Smooth muscle cell (in vitro differentiated cells): ENCODE data around the gene MFF. TPM values are rescaled to one million over a fixed set of nuclear protein-coding genes. Genes with fewer than 3 reads are reported as not detected.

ENCODE experiments used
- DNase-seq: peaks from one replicate; lab custom pipeline; 2025; ENCODE audit not compliant: unreplicated experiment; lab: John Stamatoyannopoulos, UW
- H2AFZ ChIP-seq: fragments of 200-600 bp; sonication (generic); 2 replicates; pipeline ENCODE4 v1.6.0; 2016; ENCODE audit warnings: antibody characterized with exemption, low read depth, mild to moderate bottlenecking
- H3F3A ChIP-seq: fragments of 200-600 bp; sonication (generic); 2 replicates; pipeline ENCODE4 v1.6.0; 2017; ENCODE audit warnings: antibody characterized with exemption, low read depth
- H3K27ac ChIP-seq: fragments of 200-600 bp; sonication (generic); 2 replicates; pipeline ENCODE4 v1.5.1; 2016; ENCODE audit warnings: low read depth, mild to moderate bottlenecking
- H3K27me3 ChIP-seq: fragments of 200-600 bp; sonication (generic); 2 replicates; pipeline ENCODE4 v1.6.1; 2016; ENCODE audit warnings: low read depth, mild to moderate bottlenecking
- H3K36me3 ChIP-seq: fragments of 200-600 bp; sonication (generic); 2 replicates; pipeline ENCODE4 v1.5.1; 2016; ENCODE audit warnings: low read depth
- H3K4me1 ChIP-seq: fragments of 200-600 bp; sonication (generic); 2 replicates; pipeline ENCODE4 v1.5.1; 2016; ENCODE audit warnings: low read depth
- H3K4me2 ChIP-seq: fragments of 200-600 bp; sonication (generic); 2 replicates; pipeline ENCODE4 v1.6.0; 2016; ENCODE audit warnings: mild to moderate bottlenecking
- H3K4me3 ChIP-seq: fragments of 200-600 bp; sonication (generic); 2 replicates; pipeline ENCODE4 v1.5.1; 2016; ENCODE audit warnings: mild to moderate bottlenecking
- H3K79me2 ChIP-seq: fragments of 200-600 bp; sonication (generic); 2 replicates; pipeline ENCODE4 v1.6.0; 2016; ENCODE audit warnings: low read depth, mild to moderate bottlenecking
- H3K9ac ChIP-seq: fragments of 200-600 bp; sonication (generic); 2 replicates; pipeline ENCODE4 v1.6.0; 2016; ENCODE audit warnings: low read depth
- H3K9me3 ChIP-seq: fragments of 200-600 bp; sonication (generic); replicated peaks from 2 replicates; pipeline ENCODE4 v1.5.1; 2016; ENCODE audit warnings: low read depth
- H4K20me1 ChIP-seq: fragments of 200-600 bp; sonication (generic); 2 replicates; pipeline ENCODE4 v1.6.0; 2016; ENCODE audit warnings: low read depth
- WGBS: methylation state at CpG from one replicate; pipeline ENCODE4 v1.1.7; 2016; ENCODE audit warnings: low lambda C conversion rate; 5-methylcytosine and 5-hydroxymethylcytosine counted together
- polyA plus RNA-seq: library from polyadenylated mRNA; unstranded; fragments of >200 nt; fragmentation: Nextera tagmentation; extraction: Ambion mirVana; gene quantifications from 2 replicates; pipeline ENCODE4 v1.2.1, GENCODE V29; 2016
- total RNA-seq: library from RNA; depleted of rRNA; stranded (reverse); fragments of >200 nt; gene quantifications from 2 replicates; pipeline ENCODE4 v1.2.3, GENCODE V29; 2014
- TF ChIP-seq, protein P1 (sequence below): fragments of 200-600 bp; sonication (generic); IDR thresholded peaks from 2 replicates; pipeline ENCODE4 v1.5.1; 2017; ENCODE audit warnings: borderline replicate concordance, mild to moderate bottlenecking, antibody characterized with exemption; ENCODE audit not compliant: insufficient read depth, poor library complexity, severe bottlenecking

MFF gene
- total and polyA plus RNA-seq, 2 experiments from 2014 or later = 106 to 121 TPM

DNA sequence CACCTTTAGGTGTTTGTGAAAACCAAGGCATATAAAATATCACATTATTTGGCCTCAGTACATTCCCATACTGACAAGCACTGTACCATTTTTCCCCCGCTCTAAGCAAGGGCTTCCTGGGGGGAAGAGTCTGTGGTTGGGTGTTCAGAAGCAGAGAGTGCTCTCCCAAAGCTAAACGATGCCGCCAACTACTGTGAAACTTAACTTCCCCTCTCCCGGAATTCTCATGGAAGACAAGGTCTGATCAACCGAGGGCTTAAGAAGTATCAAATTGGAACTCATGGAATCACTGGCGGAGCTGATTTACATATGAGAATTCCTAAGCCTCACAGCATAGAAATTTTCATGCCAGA is 433 bp upstream of the MFF start:
- Histone ChIP-seq H3K36me3 (no peaks in the 10 kb centered on the region), H3K79me2 (peaks cover 33% of the 10 kb centered on the region), H3K4me1 (peaks cover 7% of the 10 kb centered on the region), H3K4me2 (peak overlapping the region; percentile 82), H4K20me1 (peaks cover 12% of the 10 kb centered on the region), H2AFZ (peak overlapping the region; percentile 96), H3K9ac (peak overlapping the region; percentile 85), H3F3A (no peaks in the 10 kb centered on the region), H3K9me3 (no peaks in the 10 kb centered on the region), H3K4me3 (peak overlapping the region; percentile 72), H3K27ac (peak overlapping the region; percentile 39), H3K27me3 (no peaks in the 10 kb centered on the region)
- TF ChIP-seq, protein P1, sequence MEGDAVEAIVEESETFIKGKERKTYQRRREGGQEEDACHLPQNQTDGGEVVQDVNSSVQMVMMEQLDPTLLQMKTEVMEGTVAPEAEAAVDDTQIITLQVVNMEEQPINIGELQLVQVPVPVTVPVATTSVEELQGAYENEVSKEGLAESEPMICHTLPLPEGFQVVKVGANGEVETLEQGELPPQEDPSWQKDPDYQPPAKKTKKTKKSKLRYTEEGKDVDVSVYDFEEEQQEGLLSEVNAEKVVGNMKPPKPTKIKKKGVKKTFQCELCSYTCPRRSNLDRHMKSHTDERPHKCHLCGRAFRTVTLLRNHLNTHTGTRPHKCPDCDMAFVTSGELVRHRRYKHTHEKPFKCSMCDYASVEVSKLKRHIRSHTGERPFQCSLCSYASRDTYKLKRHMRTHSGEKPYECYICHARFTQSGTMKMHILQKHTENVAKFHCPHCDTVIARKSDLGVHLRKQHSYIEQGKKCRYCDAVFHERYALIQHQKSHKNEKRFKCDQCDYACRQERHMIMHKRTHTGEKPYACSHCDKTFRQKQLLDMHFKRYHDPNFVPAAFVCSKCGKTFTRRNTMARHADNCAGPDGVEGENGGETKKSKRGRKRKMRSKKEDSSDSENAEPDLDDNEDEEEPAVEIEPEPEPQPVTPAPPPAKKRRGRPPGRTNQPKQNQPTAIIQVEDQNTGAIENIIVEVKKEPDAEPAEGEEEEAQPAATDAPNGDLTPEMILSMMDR = no peak
- no peak for DNase-seq
- 25% methylated on average over 6 of the region's 6 CpGs for WGBS

DNA sequence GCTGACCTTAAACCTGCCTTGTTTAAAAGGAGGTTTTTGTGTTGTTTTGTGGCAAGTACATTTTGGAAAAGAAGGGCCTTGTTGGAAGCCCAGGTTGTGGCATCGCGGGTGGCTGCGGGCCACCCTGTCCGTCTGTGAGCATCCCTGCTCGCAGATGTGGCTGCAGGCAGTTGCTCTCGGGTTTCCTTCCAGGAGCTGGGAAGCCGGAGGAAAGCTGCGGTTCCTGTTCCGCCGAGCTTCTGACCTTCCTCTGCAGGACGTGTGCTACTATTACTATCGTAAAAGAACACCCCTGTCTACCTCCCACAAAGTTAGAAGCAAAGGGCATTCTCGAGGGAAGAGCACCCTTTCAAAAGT is 766 bp downstream of the MFF start:
- peaks cover 12% of the 10 kb centered on the region for H4K20me1 ChIP-seq
- peak; percentile 26 for DNase-seq
- no peaks in the 10 kb centered on the region for H3K27me3 ChIP-seq
- TF ChIP-seq, protein P1 = no peak
- under 1% methylated on average over 13 of the region's 13 CpGs for WGBS
- no peaks in the 10 kb centered on the region for H3F3A ChIP-seq
- H2AFZ ChIP-seq = peak overlapping the region; percentile 96
- H3K4me3 ChIP-seq = peak overlapping the region; percentile 72
- H3K9me3 ChIP-seq = no peaks in the 10 kb centered on the region
- peak overlapping the region; percentile 82 for H3K4me2 ChIP-seq
- H3K4me1 ChIP-seq = peaks cover 7% of the 10 kb centered on the region
- H3K27ac ChIP-seq = peak overlapping the region; percentile 69
- peaks cover 9% of the 10 kb centered on the region for H3K36me3 ChIP-seq
- H3K9ac ChIP-seq = peak overlapping the region; percentile 85
- H3K79me2 ChIP-seq = peaks cover 45% of the 10 kb centered on the region

DNA sequence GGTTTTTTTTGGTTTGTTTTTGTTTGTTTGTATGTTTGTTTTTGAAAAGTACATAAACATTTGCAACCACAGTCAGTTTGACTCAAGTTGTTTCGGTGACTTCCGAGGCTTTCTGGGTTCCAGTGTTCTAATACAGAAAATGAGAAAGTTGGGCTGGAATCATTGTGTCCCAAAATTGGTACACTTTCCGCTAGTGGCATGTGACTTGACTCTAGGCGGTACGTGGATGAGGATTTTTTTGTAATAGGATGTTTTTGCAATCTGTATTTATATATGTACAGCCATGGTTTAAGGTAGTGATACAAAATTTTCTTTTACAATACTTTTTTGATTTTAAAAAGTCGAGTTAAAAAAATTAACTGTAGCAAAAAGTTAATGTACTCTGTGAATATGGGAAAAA is 1.7 kb downstream of the MFF start:
- Histone ChIP-seq H4K20me1 (peaks cover 12% of the 10 kb centered on the region), H3K36me3 (peaks cover 15% of the 10 kb centered on the region), H2AFZ (no peak overlapping the region), H3K27ac (no peak overlapping the region), H3K9me3 (no peaks in the 10 kb centered on the region), H3K4me2 (peak overlapping the region; percentile 82), H3K27me3 (no peaks in the 10 kb centered on the region), H3K9ac (no peak overlapping the region), H3K4me3 (peak overlapping the region; percentile 72), H3K79me2 (peaks cover 52% of the 10 kb centered on the region), H3F3A (no peaks in the 10 kb centered on the region), H3K4me1 (peaks cover 7% of the 10 kb centered on the region)
- WGBS = 91% methylated on average over 6 of the region's 6 CpGs
- TF ChIP-seq, protein P1 = no peak
- DNase-seq = no peak

DNA sequence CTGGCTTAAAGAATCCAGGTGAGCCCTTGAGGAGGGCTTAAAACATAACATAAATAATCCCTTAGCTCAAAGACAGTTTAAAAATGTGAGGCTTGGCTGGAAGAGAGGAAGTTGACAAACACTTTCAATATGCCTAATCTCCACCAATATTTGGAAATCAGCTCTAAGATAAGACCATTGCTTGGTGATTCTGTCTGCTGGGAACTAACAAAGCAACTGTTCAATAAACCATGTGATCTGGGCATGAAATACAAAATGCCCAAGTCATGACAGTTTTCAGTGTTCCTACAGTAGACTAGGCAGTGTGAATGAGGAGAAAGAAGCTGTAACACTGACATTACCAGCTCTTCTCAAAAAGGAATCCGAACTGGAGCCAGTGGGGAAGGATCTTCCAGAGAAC is 10.7 kb downstream of the MFF start:
- Histone ChIP-seq H2AFZ (no peak overlapping the region), H3K36me3 (peaks cover 25% of the 10 kb centered on the region), H3K4me2 (no peak overlapping the region), H3K9me3 (no peaks in the 10 kb centered on the region), H3K9ac (no peak overlapping the region), H3K4me3 (no peak overlapping the region), H3K27ac (no peak overlapping the region), H3K79me2 (peaks cover 12% of the 10 kb centered on the region), H3F3A (no peaks in the 10 kb centered on the region), H4K20me1 (peaks cover 9% of the 10 kb centered on the region), H3K27me3 (no peaks in the 10 kb centered on the region), H3K4me1 (no peaks in the 10 kb centered on the region)
- 100% methylated on average over 1 of the region's 1 CpG for WGBS
- TF ChIP-seq, protein P1 = no peak
- no peak for DNase-seq
